Smooth muscle cell (in vitro differentiated cells): ENCODE measurements around the gene ZBTB37. TPM values are rescaled to one million over a fixed set of nuclear protein-coding genes. Genes with fewer than 3 reads are reported as not detected.

Experiments used
- DNase-seq: peaks from one replicate; lab custom pipeline; 2025; ENCODE audit not compliant: unreplicated experiment; lab: John Stamatoyannopoulos, UW
- H2AFZ ChIP-seq: fragments of 200-600 bp; sonication (generic); 2 replicates; pipeline ENCODE4 v1.6.0; 2016; ENCODE audit warnings: antibody characterized with exemption, low read depth, mild to moderate bottlenecking
- H3F3A ChIP-seq: fragments of 200-600 bp; sonication (generic); 2 replicates; pipeline ENCODE4 v1.6.0; 2017; ENCODE audit warnings: antibody characterized with exemption, low read depth
- H3K27ac ChIP-seq: fragments of 200-600 bp; sonication (generic); 2 replicates; pipeline ENCODE4 v1.5.1; 2016; ENCODE audit warnings: low read depth, mild to moderate bottlenecking
- H3K27me3 ChIP-seq: fragments of 200-600 bp; sonication (generic); 2 replicates; pipeline ENCODE4 v1.6.1; 2016; ENCODE audit warnings: low read depth, mild to moderate bottlenecking
- H3K36me3 ChIP-seq: fragments of 200-600 bp; sonication (generic); 2 replicates; pipeline ENCODE4 v1.5.1; 2016; ENCODE audit warnings: low read depth
- H3K4me1 ChIP-seq: fragments of 200-600 bp; sonication (generic); 2 replicates; pipeline ENCODE4 v1.5.1; 2016; ENCODE audit warnings: low read depth
- H3K4me2 ChIP-seq: fragments of 200-600 bp; sonication (generic); 2 replicates; pipeline ENCODE4 v1.6.0; 2016; ENCODE audit warnings: mild to moderate bottlenecking
- H3K4me3 ChIP-seq: fragments of 200-600 bp; sonication (generic); 2 replicates; pipeline ENCODE4 v1.5.1; 2016; ENCODE audit warnings: mild to moderate bottlenecking
- H3K79me2 ChIP-seq: fragments of 200-600 bp; sonication (generic); 2 replicates; pipeline ENCODE4 v1.6.0; 2016; ENCODE audit warnings: low read depth, mild to moderate bottlenecking
- H3K9ac ChIP-seq: fragments of 200-600 bp; sonication (generic); 2 replicates; pipeline ENCODE4 v1.6.0; 2016; ENCODE audit warnings: low read depth
- H3K9me3 ChIP-seq: fragments of 200-600 bp; sonication (generic); replicated peaks from 2 replicates; pipeline ENCODE4 v1.5.1; 2016; ENCODE audit warnings: low read depth
- H4K20me1 ChIP-seq: fragments of 200-600 bp; sonication (generic); 2 replicates; pipeline ENCODE4 v1.6.0; 2016; ENCODE audit warnings: low read depth
- WGBS: methylation state at CpG from one replicate; pipeline ENCODE4 v1.1.7; 2016; ENCODE audit warnings: low lambda C conversion rate; 5-methylcytosine and 5-hydroxymethylcytosine counted together
- polyA plus RNA-seq: library from polyadenylated mRNA; unstranded; fragments of >200 nt; fragmentation: Nextera tagmentation; extraction: Ambion mirVana; gene quantifications from 2 replicates; pipeline ENCODE4 v1.2.1, GENCODE V29; 2016
- total RNA-seq: library from RNA; depleted of rRNA; stranded (reverse); fragments of >200 nt; gene quantifications from 2 replicates; pipeline ENCODE4 v1.2.3, GENCODE V29; 2014
- TF ChIP-seq, protein P1 (sequence below): fragments of 200-600 bp; sonication (generic); IDR thresholded peaks from 2 replicates; pipeline ENCODE4 v1.5.1; 2017; ENCODE audit warnings: borderline replicate concordance, mild to moderate bottlenecking, antibody characterized with exemption; ENCODE audit not compliant: insufficient read depth, poor library complexity, severe bottlenecking

The ZBTB37 gene
- total and polyA plus RNA-seq, 2 experiments from 2014 or later: 0.77 to 6.6 TPM

DNA sequence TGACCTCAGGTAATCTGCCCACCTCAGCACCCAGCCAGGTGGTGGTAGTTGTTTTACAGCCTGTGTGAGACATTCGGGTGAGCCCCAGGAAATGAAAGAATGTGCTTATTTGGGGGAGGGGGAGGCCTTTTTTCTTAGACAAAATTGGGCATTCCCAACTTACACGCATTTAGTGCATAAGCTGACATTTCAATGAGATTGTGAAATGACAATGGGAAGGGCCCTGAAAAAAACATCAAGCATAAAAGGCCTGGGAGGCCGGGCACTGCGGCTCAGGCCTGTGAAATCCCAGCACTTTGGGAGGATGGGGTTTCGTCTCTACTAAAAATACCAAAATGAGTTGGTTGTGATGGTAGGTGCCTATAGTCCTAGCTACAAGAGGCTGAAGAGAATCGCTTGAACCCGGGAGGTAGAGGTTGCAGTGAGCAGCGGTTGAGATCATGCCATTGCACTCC, 5.4 kb upstream of the ZBTB37 start:
- Histone ChIP-seq H3K79me2 (peaks cover 28% of the 10 kb centered on the region), H3K36me3 (peaks cover 28% of the 10 kb centered on the region), H4K20me1 (peaks cover 51% of the 10 kb centered on the region), H3K9me3 (no peaks in the 10 kb centered on the region), H3K9ac (no peak overlapping the region), H3K4me2 (no peak overlapping the region), H3K4me1 (peaks cover 27% of the 10 kb centered on the region), H2AFZ (no peak overlapping the region), H3K27me3 (no peaks in the 10 kb centered on the region), H3K4me3 (no peak overlapping the region), H3F3A (peaks cover 44% of the 10 kb centered on the region), H3K27ac (peak overlapping the region; percentile 5)
- TF ChIP-seq, protein P1, sequence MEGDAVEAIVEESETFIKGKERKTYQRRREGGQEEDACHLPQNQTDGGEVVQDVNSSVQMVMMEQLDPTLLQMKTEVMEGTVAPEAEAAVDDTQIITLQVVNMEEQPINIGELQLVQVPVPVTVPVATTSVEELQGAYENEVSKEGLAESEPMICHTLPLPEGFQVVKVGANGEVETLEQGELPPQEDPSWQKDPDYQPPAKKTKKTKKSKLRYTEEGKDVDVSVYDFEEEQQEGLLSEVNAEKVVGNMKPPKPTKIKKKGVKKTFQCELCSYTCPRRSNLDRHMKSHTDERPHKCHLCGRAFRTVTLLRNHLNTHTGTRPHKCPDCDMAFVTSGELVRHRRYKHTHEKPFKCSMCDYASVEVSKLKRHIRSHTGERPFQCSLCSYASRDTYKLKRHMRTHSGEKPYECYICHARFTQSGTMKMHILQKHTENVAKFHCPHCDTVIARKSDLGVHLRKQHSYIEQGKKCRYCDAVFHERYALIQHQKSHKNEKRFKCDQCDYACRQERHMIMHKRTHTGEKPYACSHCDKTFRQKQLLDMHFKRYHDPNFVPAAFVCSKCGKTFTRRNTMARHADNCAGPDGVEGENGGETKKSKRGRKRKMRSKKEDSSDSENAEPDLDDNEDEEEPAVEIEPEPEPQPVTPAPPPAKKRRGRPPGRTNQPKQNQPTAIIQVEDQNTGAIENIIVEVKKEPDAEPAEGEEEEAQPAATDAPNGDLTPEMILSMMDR: no peak
- no peak for DNase-seq
- 67% methylated on average over 8 of the region's 8 CpGs for WGBS

DNA sequence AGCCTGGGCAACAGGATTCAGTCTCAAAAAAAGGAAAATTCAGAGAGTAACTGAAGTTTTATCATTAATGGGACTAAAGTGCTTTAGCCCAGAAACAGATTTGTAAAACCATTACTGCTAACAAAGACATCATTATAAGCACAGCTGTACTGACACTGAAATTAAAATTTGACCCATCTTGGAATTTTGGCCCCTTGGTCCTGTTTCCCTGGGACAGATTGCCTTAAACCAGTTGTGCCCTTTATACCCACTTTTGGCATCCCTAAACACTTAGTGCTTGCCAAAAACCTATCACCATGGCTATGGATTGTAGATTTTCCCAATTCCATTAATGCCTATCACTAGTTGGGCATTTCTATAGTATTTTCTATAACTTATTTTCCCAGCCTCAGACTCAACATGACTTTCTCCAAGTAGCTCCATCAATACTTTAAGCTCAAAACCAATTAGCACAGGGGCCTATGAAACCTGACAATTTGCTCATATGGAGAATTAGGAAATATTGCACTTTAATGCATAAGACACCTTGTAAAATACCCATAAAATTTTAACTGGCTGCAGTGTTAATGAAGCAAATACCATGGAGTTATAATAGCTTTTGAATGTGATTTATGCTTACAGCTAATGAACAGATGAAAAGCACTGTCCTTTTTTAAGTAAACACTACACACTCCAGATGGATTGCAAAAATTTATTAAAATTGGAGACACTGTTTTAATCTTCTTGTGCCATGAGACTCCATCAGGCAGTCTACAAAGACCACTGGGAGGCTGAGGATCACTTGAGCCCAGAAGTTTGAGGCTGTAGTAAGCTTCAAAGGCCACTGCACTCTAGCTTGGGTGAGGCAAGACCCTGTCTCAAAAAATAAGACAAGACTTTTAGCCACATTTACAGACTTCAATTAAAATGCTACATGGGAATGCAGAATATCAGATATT, 4.7 kb upstream of the ZBTB37 start:
- H3K4me2 ChIP-seq: peak overlapping the region; percentile 4
- H3K79me2 ChIP-seq: peaks cover 28% of the 10 kb centered on the region
- H3K27ac ChIP-seq: peak overlapping the region; percentile 62
- H3K27me3 ChIP-seq: no peaks in the 10 kb centered on the region
- peaks cover 27% of the 10 kb centered on the region for H3K4me1 ChIP-seq
- H2AFZ ChIP-seq: no peak overlapping the region
- H4K20me1 ChIP-seq: peaks cover 51% of the 10 kb centered on the region
- peaks cover 28% of the 10 kb centered on the region for H3K36me3 ChIP-seq
- TF ChIP-seq, protein P1: no peak
- H3K4me3 ChIP-seq: no peak overlapping the region
- DNase-seq: no peak
- peaks cover 44% of the 10 kb centered on the region for H3F3A ChIP-seq
- no peak overlapping the region for H3K9ac ChIP-seq
- no peaks in the 10 kb centered on the region for H3K9me3 ChIP-seq

DNA sequence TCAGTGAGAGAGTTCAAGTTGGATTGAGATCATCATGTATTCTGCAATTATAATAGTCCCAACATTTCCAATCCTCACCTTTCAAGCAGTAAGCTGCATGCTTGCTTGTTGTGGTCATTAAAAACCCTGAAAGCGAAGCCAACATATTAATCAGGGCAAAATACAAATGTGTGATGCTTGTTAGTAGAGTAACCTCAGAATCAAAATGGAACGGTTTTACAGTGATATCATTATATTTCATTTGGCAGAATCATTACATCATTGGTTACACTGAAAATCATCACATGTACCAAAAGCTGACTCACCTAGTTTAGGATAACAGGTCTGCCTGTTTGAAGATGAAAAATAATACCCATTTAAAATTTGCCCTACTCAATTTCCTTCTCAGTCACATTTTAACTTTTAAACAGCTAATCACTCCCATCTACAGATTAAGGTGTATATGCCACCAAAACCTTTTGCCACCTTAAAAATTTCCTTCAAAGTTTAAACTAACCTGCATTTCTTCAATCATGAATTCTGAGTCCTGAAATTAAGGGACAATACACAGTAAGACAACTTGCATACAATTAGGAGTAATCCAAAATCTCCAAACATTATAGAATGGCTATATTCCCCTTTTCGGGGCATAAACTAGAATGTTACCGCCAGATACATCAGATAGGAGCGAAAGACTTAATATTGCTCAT, 3.9 kb upstream of the ZBTB37 start:
- TF ChIP-seq, protein P1: no peak
- no peak overlapping the region for H3K9ac ChIP-seq
- H3K27me3 ChIP-seq: no peaks in the 10 kb centered on the region
- no peak overlapping the region for H2AFZ ChIP-seq
- H3K4me2 ChIP-seq: peak overlapping the region; percentile 90
- H3K36me3 ChIP-seq: peaks cover 23% of the 10 kb centered on the region
- H3K9me3 ChIP-seq: no peaks in the 10 kb centered on the region
- peak overlapping the region; percentile 62 for H3K27ac ChIP-seq
- peak overlapping the region; percentile 65 for H3K4me3 ChIP-seq
- H3K4me1 ChIP-seq: peaks cover 32% of the 10 kb centered on the region
- DNase-seq: no peak
- peaks cover 44% of the 10 kb centered on the region for H3F3A ChIP-seq
- H3K79me2 ChIP-seq: peaks cover 28% of the 10 kb centered on the region
- WGBS: 88% methylated on average over 5 of the region's 5 CpGs
- H4K20me1 ChIP-seq: peaks cover 51% of the 10 kb centered on the region
